GM12872 (cell line): ENCODE measurements around the gene PLEK.

Experiments used
- CTCF ChIP-seq: IDR thresholded peaks from 3 replicates; pipeline ENCODE4 v1.5.1; 2011; ENCODE audit warnings: low read depth, mild to moderate bottlenecking, low read length, moderate library complexity; ENCODE audit not compliant: insufficient read depth

Gene PLEK

GRCh38 chr2:68420254-68420910 is 55.3 kb downstream of the PLEK start:
- no peak for TF ChIP-seq CTCF

- no peak for TF ChIP-seq CTCF
Observed at GRCh38 chr2:68423966-68424650, 59.0 kb downstream of the PLEK start.

- no peak for TF ChIP-seq CTCF
Observed at GRCh38 chr2:68425503-68425902, 60.4 kb downstream of the PLEK start.

DNA sequence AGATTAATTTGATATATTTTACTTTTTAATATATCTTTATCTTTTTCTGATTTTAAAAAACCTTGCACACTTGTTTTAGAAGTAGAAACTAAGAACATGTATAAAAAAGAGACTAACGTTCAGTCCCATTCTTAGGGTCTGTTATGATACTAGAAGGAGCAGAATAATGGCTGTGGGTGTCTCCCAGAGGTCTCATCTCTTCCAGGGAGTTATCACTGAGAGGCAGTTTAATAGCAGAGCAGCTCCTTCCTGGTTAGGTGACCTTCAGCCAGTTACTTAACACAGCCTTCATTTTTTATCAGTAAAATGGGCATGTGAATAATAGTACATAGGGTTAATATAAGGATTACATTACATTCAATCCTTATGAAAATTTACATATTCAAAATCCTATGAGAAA is 61.4 kb downstream of the PLEK start:
- no peak for TF ChIP-seq CTCF

- no peak for TF ChIP-seq CTCF
Observed at GRCh38 chr2:68426848-68427579, 61.9 kb downstream of the PLEK start.

GRCh38 chr2:68428126-68428525 is 63.0 kb downstream of the PLEK start:
- TF ChIP-seq CTCF, result no peak

DNA sequence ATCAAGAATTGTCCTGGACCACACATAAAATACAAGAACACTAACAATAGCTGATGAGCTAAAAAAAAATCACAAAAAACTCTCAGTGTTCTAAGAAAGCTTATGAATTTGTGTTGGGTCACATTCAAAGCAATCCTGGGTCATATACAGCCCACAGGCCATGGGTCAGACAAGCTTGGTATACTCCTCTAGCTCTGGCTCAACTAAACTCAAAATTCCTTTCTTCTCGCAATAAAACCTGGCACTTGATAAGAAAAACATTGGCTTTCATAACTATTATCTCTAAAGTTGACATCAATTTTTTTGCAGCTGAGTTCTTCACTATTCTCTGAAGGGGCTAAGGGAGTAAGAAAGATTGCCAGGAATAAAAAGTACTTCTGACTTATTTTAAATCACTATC is 63.7 kb downstream of the PLEK start:
- no peak for TF ChIP-seq CTCF
